ENCODE measurements around the gene MYO5C. TPM values are rescaled to one million over a fixed set of nuclear protein-coding genes. Genes with fewer than 3 reads are reported as not detected.

The MYO5C gene, protein sequence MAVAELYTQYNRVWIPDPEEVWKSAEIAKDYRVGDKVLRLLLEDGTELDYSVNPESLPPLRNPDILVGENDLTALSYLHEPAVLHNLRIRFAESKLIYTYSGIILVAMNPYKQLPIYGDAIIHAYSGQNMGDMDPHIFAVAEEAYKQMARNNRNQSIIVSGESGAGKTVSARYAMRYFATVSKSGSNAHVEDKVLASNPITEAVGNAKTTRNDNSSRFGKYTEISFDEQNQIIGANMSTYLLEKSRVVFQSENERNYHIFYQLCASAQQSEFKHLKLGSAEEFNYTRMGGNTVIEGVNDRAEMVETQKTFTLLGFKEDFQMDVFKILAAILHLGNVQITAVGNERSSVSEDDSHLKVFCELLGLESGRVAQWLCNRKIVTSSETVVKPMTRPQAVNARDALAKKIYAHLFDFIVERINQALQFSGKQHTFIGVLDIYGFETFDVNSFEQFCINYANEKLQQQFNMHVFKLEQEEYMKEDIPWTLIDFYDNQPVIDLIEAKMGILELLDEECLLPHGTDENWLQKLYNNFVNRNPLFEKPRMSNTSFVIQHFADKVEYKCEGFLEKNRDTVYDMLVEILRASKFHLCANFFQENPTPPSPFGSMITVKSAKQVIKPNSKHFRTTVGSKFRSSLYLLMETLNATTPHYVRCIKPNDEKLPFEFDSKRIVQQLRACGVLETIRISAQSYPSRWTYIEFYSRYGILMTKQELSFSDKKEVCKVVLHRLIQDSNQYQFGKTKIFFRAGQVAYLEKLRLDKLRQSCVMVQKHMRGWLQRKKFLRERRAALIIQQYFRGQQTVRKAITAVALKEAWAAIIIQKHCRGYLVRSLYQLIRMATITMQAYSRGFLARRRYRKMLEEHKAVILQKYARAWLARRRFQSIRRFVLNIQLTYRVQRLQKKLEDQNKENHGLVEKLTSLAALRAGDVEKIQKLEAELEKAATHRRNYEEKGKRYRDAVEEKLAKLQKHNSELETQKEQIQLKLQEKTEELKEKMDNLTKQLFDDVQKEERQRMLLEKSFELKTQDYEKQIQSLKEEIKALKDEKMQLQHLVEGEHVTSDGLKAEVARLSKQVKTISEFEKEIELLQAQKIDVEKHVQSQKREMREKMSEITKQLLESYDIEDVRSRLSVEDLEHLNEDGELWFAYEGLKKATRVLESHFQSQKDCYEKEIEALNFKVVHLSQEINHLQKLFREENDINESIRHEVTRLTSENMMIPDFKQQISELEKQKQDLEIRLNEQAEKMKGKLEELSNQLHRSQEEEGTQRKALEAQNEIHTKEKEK (N-terminal part only)
- total RNA-seq (2022; extraction: Qiagen RNA extraction; ENCODE audit: low read depth): 5.0 to 6.0 TPM (median 5.5 TPM) in 5 replicates

DNA sequence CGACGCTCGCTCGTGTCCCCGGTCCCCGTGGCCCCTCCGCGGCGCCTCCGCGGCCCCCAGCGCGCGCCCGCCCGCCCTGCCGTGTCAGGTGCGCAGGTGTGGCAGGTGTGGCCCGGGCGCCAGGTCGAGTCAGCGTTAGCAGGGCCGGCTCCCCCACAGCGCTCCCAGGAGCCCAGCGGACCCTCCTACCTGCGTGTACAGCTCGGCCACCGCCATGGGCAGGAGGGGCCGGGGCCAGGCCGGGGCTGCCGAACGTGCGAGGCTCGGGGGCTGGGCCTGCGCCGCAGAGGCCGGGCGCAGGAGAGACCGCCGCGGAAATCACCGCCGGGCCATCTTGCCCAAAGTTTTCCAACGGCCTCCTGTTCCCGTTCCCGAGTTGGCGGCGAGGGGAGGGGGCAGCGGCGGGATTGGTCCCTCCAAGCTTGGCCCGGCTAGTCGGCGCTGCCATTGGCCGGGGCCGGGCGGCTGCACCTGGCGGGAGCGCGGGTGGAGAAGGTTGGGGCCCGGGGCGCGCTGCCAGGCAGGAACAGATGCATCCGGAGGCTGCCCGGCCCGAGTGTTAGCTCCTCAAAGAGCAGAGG, at the start of gene MYO5C:
Gene MYO5C, minus strand, starts transcription at position 384 of the 581 bp plus-strand sequence. Its CDS starts 168 bp downstream, at position 216.

DNA sequence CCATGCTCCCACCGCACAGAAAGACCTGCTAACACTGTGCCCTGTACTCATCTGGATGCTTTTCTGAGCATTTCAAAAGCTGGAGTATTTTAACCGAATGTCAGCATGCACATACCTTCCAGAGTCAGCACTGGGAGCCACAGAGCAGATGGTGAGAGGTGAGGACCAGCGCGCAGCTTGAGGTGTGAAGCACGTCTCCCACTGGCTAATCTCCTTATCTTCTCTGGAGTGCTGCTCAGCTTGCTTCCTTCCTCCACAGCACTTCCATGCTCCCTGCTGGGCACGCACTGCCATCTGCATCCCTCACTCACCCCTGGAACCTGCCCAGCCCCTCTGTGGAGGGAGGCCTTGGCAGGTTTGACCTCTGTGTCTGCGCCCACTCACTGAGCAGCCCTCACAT, 104.4 kb downstream of the MYO5C start, which contains the start of gene GNB5:
Gene GNB5, minus strand, starts transcription at position 186 of the 400 bp plus-strand sequence. CDS start 6,716 bp downstream, outside the sequence.

Other genes with a start within 250 kb of the MYO5C start
- 0.15 to 0.21 TPM in 2 of 5 replicates, not detected in the others for gene BCL2L10, start 183.0 kb downstream of the MYO5C start, total RNA-seq (2022; extraction: Qiagen RNA extraction; ENCODE audit: low read depth)
- gene GNB5, start 104.4 kb downstream of the MYO5C start, total RNA-seq (2022; extraction: Qiagen RNA extraction; ENCODE audit: low read depth): 40.6 to 54.6 TPM (median 50.9 TPM) in 5 replicates
- 21.8 to 30.6 TPM (median 25.6 TPM) in 5 replicates for gene MYO5A, start 233.1 kb upstream of the MYO5C start, total RNA-seq (2022; extraction: Qiagen RNA extraction; ENCODE audit: low read depth)

Measured in A549 treated with RU486 at 1 μM for 4 hours (cell line).